Adrenal gland (tissue), 5 donors: ENCODE measurements around the gene ZNF148.

Source experiments
- POLR2A ChIP-seq, 2 donors: fragments of 450-650 bp; IDR thresholded peaks; one replicate each; pipeline ENCODE4 v1.6.1; 2017; ENCODE audit warnings: antibody characterized with exemption in 2 of 2, mild to moderate bottlenecking in 2 of 2, moderate library complexity in 1 of 2
- TF ChIP-seq, protein P1 (sequence below), 6 experiments: fragments of 450-650 bp in 4 of 6; fragments of 200-600 bp in 2 of 6; sonication (generic) in 1 of 6; IDR thresholded peaks; 1 replicate in 5 of 6; 2 replicates in 1 of 6; pipeline versions ENCODE4 v1.5.1 to v1.8.0; 2016 to 2021; ENCODE audit warnings: antibody characterized with exemption in 6 of 6, mild to moderate bottlenecking in 2 of 6, moderate library complexity in 1 of 6
- donor health status: DM: no; HTN: no; CAD: no.

DNA sequence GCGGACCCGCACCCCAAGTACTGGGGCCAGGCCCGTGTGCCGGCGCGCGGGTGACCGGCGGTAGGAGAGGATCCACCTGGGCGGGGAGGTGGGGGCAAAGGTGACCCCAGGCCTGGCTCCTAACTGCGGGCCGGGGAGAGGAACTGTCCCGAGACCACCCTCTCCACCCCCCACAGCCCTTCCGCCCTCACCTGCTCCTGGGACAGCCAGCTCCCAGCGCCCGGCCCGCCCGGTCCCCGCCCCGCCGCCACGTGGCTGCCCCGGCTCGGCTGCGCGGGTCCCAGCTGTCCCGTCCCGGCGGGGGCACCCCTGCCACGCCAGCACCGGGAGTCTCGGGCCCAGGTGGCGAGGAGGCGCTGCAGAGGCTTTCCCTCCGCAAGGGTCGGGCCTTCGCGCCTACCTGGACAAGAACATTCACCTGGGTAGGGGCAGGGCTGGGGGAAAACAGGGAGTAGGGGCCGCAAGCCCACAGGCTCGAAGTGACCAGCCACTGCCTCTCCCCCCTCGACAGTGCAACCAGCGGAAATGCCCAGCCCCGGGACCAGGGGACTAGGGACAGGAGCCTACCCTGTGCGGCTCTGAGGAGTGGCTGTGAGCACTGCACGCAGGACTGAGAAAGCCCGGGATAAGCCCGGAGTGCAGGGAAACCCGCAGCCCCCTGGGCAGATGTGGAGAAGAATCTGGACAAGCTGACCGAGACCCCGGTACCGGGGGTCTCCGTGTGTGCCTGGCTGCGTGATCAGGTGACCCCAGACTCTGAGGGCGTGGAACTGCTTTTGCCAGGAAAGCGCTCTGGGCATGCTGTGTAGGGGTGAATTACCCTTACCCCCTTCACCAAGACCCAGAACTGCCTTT, 162.4 kb downstream of the ZNF148 start, which contains the start of gene SLC12A8:
- TF ChIP-seq, protein P1, sequence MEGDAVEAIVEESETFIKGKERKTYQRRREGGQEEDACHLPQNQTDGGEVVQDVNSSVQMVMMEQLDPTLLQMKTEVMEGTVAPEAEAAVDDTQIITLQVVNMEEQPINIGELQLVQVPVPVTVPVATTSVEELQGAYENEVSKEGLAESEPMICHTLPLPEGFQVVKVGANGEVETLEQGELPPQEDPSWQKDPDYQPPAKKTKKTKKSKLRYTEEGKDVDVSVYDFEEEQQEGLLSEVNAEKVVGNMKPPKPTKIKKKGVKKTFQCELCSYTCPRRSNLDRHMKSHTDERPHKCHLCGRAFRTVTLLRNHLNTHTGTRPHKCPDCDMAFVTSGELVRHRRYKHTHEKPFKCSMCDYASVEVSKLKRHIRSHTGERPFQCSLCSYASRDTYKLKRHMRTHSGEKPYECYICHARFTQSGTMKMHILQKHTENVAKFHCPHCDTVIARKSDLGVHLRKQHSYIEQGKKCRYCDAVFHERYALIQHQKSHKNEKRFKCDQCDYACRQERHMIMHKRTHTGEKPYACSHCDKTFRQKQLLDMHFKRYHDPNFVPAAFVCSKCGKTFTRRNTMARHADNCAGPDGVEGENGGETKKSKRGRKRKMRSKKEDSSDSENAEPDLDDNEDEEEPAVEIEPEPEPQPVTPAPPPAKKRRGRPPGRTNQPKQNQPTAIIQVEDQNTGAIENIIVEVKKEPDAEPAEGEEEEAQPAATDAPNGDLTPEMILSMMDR (IDR thresholded peaks at IDR 0.05), result no peak
- no peak for TF ChIP-seq POLR2A (IDR thresholded peaks at IDR 0.05)
